Right lobe of liver (tissue), 4 donors: ENCODE data around the gene AADACL4.

Experiments used
- CTCF ChIP-seq, 4 donors: fragments of 200-600 bp in 3 of 4; fragments of 450-650 bp in 1 of 4; IDR thresholded peaks; one replicate each; pipeline versions ENCODE4 v1.5.1 to v1.8.0; 2016 to 2022; ENCODE audit warnings: antibody characterized with exemption in 4 of 4, mild to moderate bottlenecking in 2 of 4
- POLR2A ChIP-seq: fragments of 450-650 bp; IDR thresholded peaks from one replicate; pipeline ENCODE4 v1.6.1; 2017; ENCODE audit warnings: antibody characterized with exemption, mild to moderate bottlenecking
- donor health status: DM: no; HTN: no; CAD: no.
- donor health status: DM: no; HTN: no; CAD: no.
- donor health status: DM: no; HTN: yes; CAD: no.

- no peak for TF ChIP-seq CTCF (IDR thresholded peaks at IDR 0.05)
- no peak for TF ChIP-seq POLR2A
Measured at GRCh38 chr1:12598974-12599373, 44.9 kb upstream of the AADACL4 start.
